Natural killer cell (primary cell): Measurements from ENCODE around the gene PER1. TPM values are rescaled to one million over a fixed set of nuclear protein-coding genes. Genes with fewer than 3 reads are reported as not detected.

Experiments
- ATAC-seq, 3 donors: fragments of 150-1000 bp in 2 of 3; fragments of 200-7000 bp in 1 of 3; cut with Tn5 transposase; 1 replicate in 1 of 3; 2 replicates in 2 of 3; pipeline ENCODE4 v1.10.0; 2021; ENCODE audit warnings: mild to moderate bottlenecking in 2 of 3, moderate library complexity in 2 of 3
- DNase-seq, 2 donors: peaks; one replicate each; pipeline versions ENCODE4 v3.0.0 to v3.0.0-alpha.2; 2013 to 2021; ENCODE audit warnings: mixed read lengths in 1 of 2
- H3K27ac ChIP-seq: one replicate; pipeline ENCODE4 v1.5.1; 2013; ENCODE audit warnings: mild to moderate bottlenecking, low read length
- H3K27me3 ChIP-seq: one replicate; pipeline ENCODE4 v1.6.1; 2013; ENCODE audit warnings: low read length; ENCODE audit not compliant: control insufficient read depth, insufficient read depth
- H3K36me3 ChIP-seq: one replicate; pipeline ENCODE4 v1.6.1; 2013; ENCODE audit warnings: low read length; ENCODE audit not compliant: control insufficient read depth, insufficient read depth
- H3K4me1 ChIP-seq: one replicate; pipeline ENCODE4 v1.6.1; 2013; ENCODE audit warnings: low read length; ENCODE audit not compliant: control insufficient read depth, insufficient read depth
- H3K4me3 ChIP-seq: one replicate; pipeline ENCODE4 v1.5.1; 2013; ENCODE audit warnings: low read length
- H3K9me3 ChIP-seq: one replicate; pipeline ENCODE4 v1.6.1; 2013; ENCODE audit warnings: low read length; ENCODE audit not compliant: control insufficient read depth, insufficient read depth
- H3K27ac Mint-ChIP-seq, 2 donors: one replicate each; pipeline ENCODE4 v1.8.0; 2022; ENCODE audit warnings: mild to moderate bottlenecking in 2 of 2, mixed read lengths in 2 of 2, moderate library complexity in 1 of 2
- H3K27me3 Mint-ChIP-seq, 2 donors: one replicate each; pipeline ENCODE4 v1.8.0; 2022; ENCODE audit warnings: low read depth in 2 of 2, mixed read lengths in 2 of 2
- H3K36me3 Mint-ChIP-seq: one replicate; pipeline ENCODE4 v1.8.0; 2022; ENCODE audit warnings: mixed read lengths
- H3K4me1 Mint-ChIP-seq, 2 donors: one replicate each; pipeline ENCODE4 v1.8.0; 2022; ENCODE audit warnings: mixed read lengths in 2 of 2
- H3K4me3 Mint-ChIP-seq: one replicate; pipeline ENCODE4 v1.8.0; 2022; ENCODE audit warnings: mild to moderate bottlenecking, moderate library complexity, mixed read lengths
- H3K9me3 Mint-ChIP-seq, 2 donors: one replicate each; pipeline ENCODE4 v1.8.0; 2022; ENCODE audit warnings: mixed read lengths in 2 of 2
- CTCF ChIP-seq: fragments of 200-600 bp; IDR thresholded peaks from one replicate; pipeline ENCODE4 v1.8.0; 2022; ENCODE audit warnings: antibody characterized with exemption
- WGBS: methylation state at CpG from one replicate; pipeline ENCODE4 v1.1.7; 2013; ENCODE audit warnings: missing lambda C conversion rate; ENCODE audit not compliant: insufficient coverage; 5-methylcytosine and 5-hydroxymethylcytosine counted together
- intact Hi-C: fragments of 100-400 bp; cut with micrococcal nuclease; formaldehyde crosslinking; loops from one replicate; pipeline ENCODE4 v1.14.2; 2022
- total RNA-seq, 4 donors: library from RNA; stranded (reverse); fragments of 120-200 nt in 1 of 4; gene quantifications; one replicate each; pipeline versions ENCODE4 v1.2.3 to v1.2.4, GENCODE V29; 2013 to 2022

Gene PER1
- total RNA-seq, 3 donors from 2014 or later (not counting 1 experiment from before 2014, with no cell fraction given), result 636 to 1,422 (median 923) TPM

DNA sequence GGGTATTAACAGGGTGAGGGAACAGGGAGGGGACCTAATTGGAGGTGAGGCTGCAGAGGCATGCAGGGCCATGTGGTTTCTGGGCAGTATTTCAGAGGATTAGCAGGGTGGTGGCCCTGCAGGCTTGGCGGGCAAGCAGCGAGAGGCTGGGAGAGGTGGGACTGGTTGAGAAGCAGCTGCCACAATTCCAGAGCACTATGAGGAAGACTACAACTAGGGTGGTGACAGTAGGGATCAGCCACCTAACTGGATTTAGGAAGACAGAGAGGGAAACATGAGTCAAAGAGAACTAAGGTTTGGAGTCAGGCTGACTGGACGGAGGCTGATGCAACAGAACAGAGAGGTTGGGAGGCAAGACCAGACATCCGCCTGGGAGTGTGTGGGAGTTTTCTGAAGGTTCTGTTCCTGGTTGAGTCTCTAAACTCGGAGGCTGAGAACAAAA lies 46.2 kb downstream of the PER1 start:
- Mint-ChIP-seq H3K27me3 (peaks cover 11 to 16% of the 10 kb centered on the region in 2 donors), H3K4me3 (no peak overlapping the region)

DNA sequence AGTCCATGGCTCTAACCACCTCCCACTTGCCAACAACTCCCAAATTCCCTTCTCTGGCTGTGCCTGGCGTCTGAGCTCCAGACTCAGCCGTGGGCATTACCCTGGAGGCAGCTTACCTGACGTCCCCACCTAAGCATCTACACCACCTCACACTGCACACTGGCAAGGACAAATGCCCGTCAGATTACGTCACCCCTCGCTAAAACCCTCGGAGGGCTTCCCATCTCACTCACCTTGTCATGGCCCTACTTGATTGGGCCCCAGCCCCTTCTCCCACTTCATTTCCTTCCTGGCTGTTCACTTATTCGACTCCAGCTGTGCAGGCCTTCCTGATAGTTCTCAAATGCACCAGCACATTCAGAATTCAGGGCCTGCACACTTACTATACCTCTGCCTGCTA lies 47.3 kb downstream of the PER1 start:
- Histone ChIP-seq H3K4me3 (no peak overlapping the region), H3K27ac (no peak overlapping the region), H3K36me3 (no peaks in the 10 kb centered on the region), H3K27me3 (peaks cover 3% of the 10 kb centered on the region), H3K4me1 (peaks cover 3% of the 10 kb centered on the region), H3K9me3 (no peaks in the 10 kb centered on the region)
- WGBS, result 72% methylated on average over 8 of the region's 8 CpGs
- H3K9me3 Mint-ChIP-seq, result no peaks in the 10 kb centered on the region
- H3K4me3 Mint-ChIP-seq, result no peak overlapping the region
- H3K27ac Mint-ChIP-seq, result no peak overlapping the region
- no peak for TF ChIP-seq CTCF
- peaks cover 0 to 4% of the 10 kb centered on the region in 2 donors for H3K4me1 Mint-ChIP-seq
- intact Hi-C loops, result no loop called here
- ATAC-seq (no peak), DNase-seq (no peak)
- H3K27me3 Mint-ChIP-seq, result peaks cover 7 to 15% of the 10 kb centered on the region in 2 donors
- no peaks in the 10 kb centered on the region for H3K36me3 Mint-ChIP-seq

More for the DNA sequence above, 46.2 kb downstream of the PER1 start:
- DNase-seq (no peak), ATAC-seq (no peak)
- Histone ChIP-seq H3K27ac (no peak overlapping the region), H3K4me3 (no peak overlapping the region), H3K27me3 (peaks cover 10% of the 10 kb centered on the region), H3K36me3 (no peaks in the 10 kb centered on the region), H3K4me1 (peaks cover 9% of the 10 kb centered on the region), H3K9me3 (no peaks in the 10 kb centered on the region)
- peaks cover 0 to 4% of the 10 kb centered on the region in 2 donors for H3K4me1 Mint-ChIP-seq
- H3K9me3 Mint-ChIP-seq, result no peaks in the 10 kb centered on the region
- H3K27ac Mint-ChIP-seq, result no peak overlapping the region
- intact Hi-C loops, result no loop called here
- no peak for TF ChIP-seq CTCF
- WGBS, result 83% methylated on average over 5 of the region's 5 CpGs
- no peaks in the 10 kb centered on the region for H3K36me3 Mint-ChIP-seq

DNA sequence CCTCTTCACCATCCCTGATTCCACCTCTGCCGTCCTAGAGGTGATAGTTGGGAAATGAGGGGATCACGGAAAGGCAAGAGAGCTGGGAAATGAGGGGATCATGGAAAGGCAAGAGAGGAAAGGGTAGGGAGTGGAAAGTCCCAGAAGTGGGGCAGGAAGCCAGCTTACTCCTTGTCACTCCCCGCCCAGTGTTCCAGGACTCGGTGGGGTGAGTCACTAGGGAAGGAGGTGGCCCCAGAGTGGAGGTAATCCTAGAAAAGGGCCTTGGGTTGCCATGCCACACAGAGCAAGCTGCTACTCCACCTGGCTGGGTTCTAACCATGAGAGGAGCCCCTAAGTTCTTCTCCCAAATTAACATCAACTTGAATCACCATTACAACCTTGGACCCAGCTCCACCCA lies 48.7 kb downstream of the PER1 start:
- H3K4me1 Mint-ChIP-seq, result peaks cover 0 to 4% of the 10 kb centered on the region in 2 donors
- Histone ChIP-seq H3K4me1 (no peaks in the 10 kb centered on the region), H3K4me3 (no peak overlapping the region), H3K36me3 (no peaks in the 10 kb centered on the region), H3K27ac (no peak overlapping the region), H3K9me3 (no peaks in the 10 kb centered on the region), H3K27me3 (no peaks in the 10 kb centered on the region)
- intact Hi-C loops, result no loop called here
- no peak overlapping the region for H3K4me3 Mint-ChIP-seq
- H3K27me3 Mint-ChIP-seq, result peaks cover 7 to 15% of the 10 kb centered on the region in 2 donors
- no peaks in the 10 kb centered on the region for H3K36me3 Mint-ChIP-seq
- no peak for ATAC-seq
- no peak overlapping the region for H3K27ac Mint-ChIP-seq
- H3K9me3 Mint-ChIP-seq, result no peaks in the 10 kb centered on the region
- no peak for TF ChIP-seq CTCF
- WGBS, result 93% methylated on average over 3 of the region's 4 CpGs
- no peak for DNase-seq

DNA sequence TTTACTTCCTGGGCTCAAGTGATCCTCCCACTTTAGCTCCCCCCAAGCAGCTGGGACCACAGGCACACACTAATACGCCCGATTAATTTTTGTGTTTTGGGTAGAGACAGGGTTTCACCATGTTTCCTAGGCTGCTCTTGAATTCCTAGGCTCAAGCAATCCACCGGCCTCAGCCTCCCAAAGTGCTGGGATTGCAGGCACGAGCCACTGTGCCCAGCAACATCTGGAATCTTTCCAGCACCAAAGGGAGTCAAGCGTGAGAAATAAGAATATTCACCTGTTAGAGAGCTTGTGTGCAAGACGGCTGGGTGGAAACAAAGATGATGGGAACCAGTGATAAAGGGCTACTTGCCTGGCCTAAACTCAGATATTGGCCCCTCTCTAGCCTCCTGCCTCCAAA lies 50.5 kb downstream of the PER1 start:
- Histone ChIP-seq H3K4me1 (no peaks in the 10 kb centered on the region), H3K4me3 (no peak overlapping the region), H3K36me3 (no peaks in the 10 kb centered on the region), H3K27me3 (no peaks in the 10 kb centered on the region), H3K9me3 (no peaks in the 10 kb centered on the region), H3K27ac (no peak overlapping the region)
- peaks cover 3 to 14% of the 10 kb centered on the region in 2 donors for H3K27me3 Mint-ChIP-seq
- H3K4me3 Mint-ChIP-seq, result no peak overlapping the region
- H3K36me3 Mint-ChIP-seq, result no peaks in the 10 kb centered on the region
- TF ChIP-seq CTCF, result no peak
- no peak overlapping the region for H3K27ac Mint-ChIP-seq
- intact Hi-C loops, result no loop called here
- no peak for DNase-seq
- H3K4me1 Mint-ChIP-seq, result peaks cover 0 to 4% of the 10 kb centered on the region in 2 donors
- H3K9me3 Mint-ChIP-seq, result no peaks in the 10 kb centered on the region
- 80% methylated on average over 6 of the region's 6 CpGs for WGBS
- no peak for ATAC-seq
